ENCODE measurements around the gene RHEX. TPM values are rescaled to one million over a fixed set of nuclear protein-coding genes. Genes with fewer than 3 reads are reported as not detected.
"Not testable (repeated sequence)": the region's sequence is repeated elsewhere in the genome, so short reads cannot be mapped to it uniquely, and the experiment has no call there.

The RHEX gene
- total RNA-seq, 2 donors from 2014 or later = 3.9 TPM; not detected in 1

DNA sequence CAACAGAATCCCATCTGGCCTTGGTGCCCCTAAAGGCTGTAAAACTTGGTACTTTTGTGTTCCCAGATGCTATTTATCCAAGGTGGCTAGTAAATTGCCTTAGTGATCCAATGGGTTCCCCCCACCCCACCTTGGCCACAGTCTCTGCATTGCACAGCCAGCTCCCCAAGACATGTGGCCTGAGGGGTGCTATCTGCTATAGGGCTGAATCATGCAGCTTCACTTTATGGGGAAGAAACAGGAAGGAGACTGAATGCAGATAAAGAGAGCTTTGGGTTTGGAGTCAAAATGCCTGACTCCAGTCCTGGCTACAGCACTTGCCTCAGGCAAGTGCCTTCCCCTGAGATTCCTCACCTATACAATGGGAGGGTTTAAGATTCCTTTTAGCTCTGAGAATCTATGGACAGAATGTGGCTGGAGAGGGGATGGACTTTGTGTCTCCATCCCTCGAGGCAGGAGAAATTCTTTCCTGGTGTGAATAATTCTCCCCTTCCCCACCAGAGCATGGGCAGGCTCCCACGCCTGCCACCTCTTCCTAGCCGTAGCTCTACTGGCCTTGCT is 6.5 kb downstream of the RHEX start:
- Histone ChIP-seq H3K9me3 (no peaks in the 10 kb centered on the region), H3K4me1 (replicated peaks) (no peaks in the 10 kb centered on the region), H3K27me3 (replicated peaks; ENCODE audit: insufficient read depth) (no peaks in the 10 kb centered on the region), H3K27ac (no peak overlapping the region), H3K36me3 (no peaks in the 10 kb centered on the region), H3K4me3 (no peak overlapping the region)
- 80% methylated on average over 3 of the region's 3 CpGs for WGBS
- DNase-seq (ENCODE audit: low spot score) = no peak
- TF ChIP-seq, protein P1, sequence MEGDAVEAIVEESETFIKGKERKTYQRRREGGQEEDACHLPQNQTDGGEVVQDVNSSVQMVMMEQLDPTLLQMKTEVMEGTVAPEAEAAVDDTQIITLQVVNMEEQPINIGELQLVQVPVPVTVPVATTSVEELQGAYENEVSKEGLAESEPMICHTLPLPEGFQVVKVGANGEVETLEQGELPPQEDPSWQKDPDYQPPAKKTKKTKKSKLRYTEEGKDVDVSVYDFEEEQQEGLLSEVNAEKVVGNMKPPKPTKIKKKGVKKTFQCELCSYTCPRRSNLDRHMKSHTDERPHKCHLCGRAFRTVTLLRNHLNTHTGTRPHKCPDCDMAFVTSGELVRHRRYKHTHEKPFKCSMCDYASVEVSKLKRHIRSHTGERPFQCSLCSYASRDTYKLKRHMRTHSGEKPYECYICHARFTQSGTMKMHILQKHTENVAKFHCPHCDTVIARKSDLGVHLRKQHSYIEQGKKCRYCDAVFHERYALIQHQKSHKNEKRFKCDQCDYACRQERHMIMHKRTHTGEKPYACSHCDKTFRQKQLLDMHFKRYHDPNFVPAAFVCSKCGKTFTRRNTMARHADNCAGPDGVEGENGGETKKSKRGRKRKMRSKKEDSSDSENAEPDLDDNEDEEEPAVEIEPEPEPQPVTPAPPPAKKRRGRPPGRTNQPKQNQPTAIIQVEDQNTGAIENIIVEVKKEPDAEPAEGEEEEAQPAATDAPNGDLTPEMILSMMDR (IDR thresholded peaks at IDR 0.05) = no peak
- TF ChIP-seq POLR2A (IDR thresholded peaks at IDR 0.05) (no peak), POLR2AphosphoS5 (IDR thresholded peaks at IDR 0.05) (no peak)
- intact Hi-C loops (cut with DNase I) = no loop called here

DNA sequence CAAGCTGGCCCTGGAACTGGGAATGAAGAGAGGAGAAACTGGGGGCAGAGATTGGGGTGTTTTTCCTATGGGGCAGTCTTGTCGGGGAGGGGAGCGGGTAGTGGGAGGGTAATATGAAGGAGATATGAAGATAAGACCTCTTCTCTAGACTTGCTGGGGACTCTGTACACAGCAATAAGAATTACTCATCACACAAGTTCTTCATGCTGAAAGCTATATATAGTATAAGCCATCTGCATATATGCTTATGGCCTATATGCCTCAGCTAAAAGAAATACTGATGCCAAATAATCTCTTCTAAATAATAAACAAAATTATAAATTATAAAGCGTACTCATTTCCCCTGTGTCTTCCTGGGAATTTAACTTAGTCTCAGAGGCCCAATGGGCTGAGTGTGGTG is 7.9 kb downstream of the RHEX start:
- Histone ChIP-seq H3K36me3 (no peaks in the 10 kb centered on the region), H3K9me3 (no peaks in the 10 kb centered on the region), H3K27ac (no peak overlapping the region), H3K4me1 (replicated peaks) (no peaks in the 10 kb centered on the region), H3K4me3 (no peak overlapping the region), H3K27me3 (replicated peaks; ENCODE audit: insufficient read depth) (no peaks in the 10 kb centered on the region)
- DNase-seq (ENCODE audit: low spot score) = no peak
- intact Hi-C loops (cut with DNase I) = no loop called here
- 94% methylated on average over 3 of the region's 3 CpGs for WGBS
- TF ChIP-seq, protein P1 (IDR thresholded peaks at IDR 0.05) = no peak
- TF ChIP-seq POLR2A (IDR thresholded peaks at IDR 0.05) (no peak), POLR2AphosphoS5 (IDR thresholded peaks at IDR 0.05) (no peak)

DNA sequence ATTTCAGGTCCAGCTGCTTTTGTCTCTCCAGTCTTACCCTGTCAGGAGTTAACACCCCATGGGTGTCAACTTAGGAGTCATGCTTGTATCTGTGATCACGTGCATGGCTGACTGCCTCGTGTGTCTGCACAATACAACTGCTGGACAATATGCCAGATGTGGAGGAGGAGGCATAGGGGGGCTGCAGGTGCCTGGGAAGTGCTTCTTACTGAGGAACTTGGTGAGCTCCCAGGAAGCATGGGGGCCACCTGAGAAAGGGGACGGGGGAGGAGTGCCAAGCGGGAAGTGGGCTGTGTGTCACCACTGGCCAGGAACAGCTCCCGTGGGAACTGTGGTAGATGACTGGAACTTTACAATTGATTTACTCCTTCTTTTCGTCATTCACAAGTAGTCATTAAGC is 9.5 kb downstream of the RHEX start:
- Histone ChIP-seq H3K4me3 (no peak overlapping the region), H3K27ac (no peak overlapping the region), H3K36me3 (no peaks in the 10 kb centered on the region), H3K9me3 (no peaks in the 10 kb centered on the region), H3K4me1 (replicated peaks) (no peaks in the 10 kb centered on the region), H3K27me3 (replicated peaks; ENCODE audit: insufficient read depth) (no peaks in the 10 kb centered on the region)
- TF ChIP-seq, protein P1 (IDR thresholded peaks at IDR 0.05) = no peak
- TF ChIP-seq POLR2A (IDR thresholded peaks at IDR 0.05) (no peak), POLR2AphosphoS5 (IDR thresholded peaks at IDR 0.05) (no peak)
- DNase-seq (ENCODE audit: low spot score) = no peak
- intact Hi-C loops (cut with DNase I) = no loop called here
- 83% methylated on average over 6 of the region's 6 CpGs for WGBS

DNA sequence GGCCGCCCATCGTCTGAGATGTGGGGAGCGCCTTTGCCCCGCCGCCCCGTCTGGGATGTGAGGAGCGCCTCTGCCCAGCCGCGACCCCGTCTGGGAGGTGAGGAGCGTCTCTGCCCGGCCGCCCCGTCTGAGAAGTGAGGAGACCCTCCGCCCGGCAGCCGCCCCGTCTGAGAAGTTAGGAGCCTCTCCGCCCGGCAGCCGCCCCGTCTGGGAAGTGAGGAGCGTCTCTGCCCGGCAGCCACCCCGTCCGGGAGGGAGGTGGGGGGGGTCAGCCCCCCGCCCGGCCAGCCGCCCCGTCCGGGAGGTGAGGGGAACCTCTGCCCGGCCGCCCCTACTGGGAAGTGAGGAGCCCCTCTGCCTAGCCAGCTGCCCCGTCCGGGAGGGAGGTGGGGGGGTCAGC is 11.0 kb downstream of the RHEX start:
- H3K9me3 ChIP-seq; H3K27me3 ChIP-seq (replicated peaks; ENCODE audit: insufficient read depth); H3K4me1 ChIP-seq (replicated peaks); H3K4me3 ChIP-seq; H3K36me3 ChIP-seq; intact Hi-C loops (cut with DNase I); H3K27ac ChIP-seq; DNase-seq (ENCODE audit: low spot score): not testable (repeated sequence)
- WGBS = 96% methylated on average over 21 of the region's 35 CpGs

DNA sequence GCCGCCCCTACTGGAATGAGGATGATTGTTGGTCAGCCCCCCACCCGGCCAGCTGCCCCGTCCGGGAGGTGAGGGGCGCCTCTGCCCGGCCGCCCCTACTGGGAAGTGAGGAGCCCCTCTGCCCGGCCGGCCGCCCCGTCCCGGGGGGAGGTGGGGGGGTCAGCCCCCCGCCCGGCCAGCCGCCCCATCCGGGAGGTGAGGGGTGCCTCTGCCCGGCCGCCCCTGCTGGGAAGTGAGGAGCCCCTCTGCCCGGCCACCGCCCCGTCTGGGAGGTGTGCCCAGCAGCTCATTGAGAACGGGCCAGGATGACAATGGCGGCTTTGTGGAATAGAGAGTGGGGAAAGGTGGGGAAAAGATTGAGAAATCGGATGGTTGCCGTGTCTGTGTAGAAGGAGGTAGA is 11.5 kb downstream of the RHEX start:
- DNase-seq (ENCODE audit: low spot score); H3K4me1 ChIP-seq (replicated peaks); H3K27ac ChIP-seq; H3K9me3 ChIP-seq; H3K4me3 ChIP-seq; H3K27me3 ChIP-seq (replicated peaks; ENCODE audit: insufficient read depth); H3K36me3 ChIP-seq; intact Hi-C loops (cut with DNase I): not testable (repeated sequence)
- 82% methylated on average over 11 of the region's 25 CpGs for WGBS

DNA sequence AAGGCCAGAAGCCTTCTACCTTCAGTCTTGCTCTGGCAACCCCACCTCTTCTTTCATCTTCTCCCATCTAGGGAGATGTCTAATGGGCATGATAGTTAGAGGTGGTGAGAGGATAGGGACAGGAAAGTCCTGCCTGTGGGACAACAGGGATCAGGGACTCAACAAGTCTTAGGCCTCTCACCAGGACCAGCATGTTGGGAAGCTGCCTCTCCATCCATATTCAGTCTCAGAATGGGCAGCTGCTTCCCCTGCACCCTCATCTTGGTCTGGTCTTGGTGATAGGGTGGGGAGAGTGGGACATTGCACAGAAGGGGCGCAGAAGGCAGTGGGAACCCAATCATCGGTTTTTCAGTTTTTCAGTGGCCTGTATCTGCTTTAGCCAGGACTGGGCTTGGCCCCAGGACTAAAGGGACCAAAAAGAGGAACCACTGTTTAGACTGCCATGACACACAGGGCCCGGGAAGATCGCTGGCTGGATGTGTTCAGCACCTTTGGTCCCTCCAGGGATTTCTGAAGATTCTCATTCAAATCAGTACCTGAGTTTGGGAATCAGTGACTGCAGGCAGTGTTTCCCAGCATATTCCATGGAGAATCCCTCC is 12.7 kb downstream of the RHEX start:
- TF ChIP-seq POLR2A (IDR thresholded peaks at IDR 0.05) (no peak), POLR2AphosphoS5 (IDR thresholded peaks at IDR 0.05) (no peak)
- TF ChIP-seq, protein P1 (IDR thresholded peaks at IDR 0.05) = no peak
- WGBS = 98% methylated on average over 4 of the region's 4 CpGs

More for the DNA sequence above, 12.7 kb downstream of the RHEX start:
- no peak for DNase-seq (ENCODE audit: low spot score)
- Histone ChIP-seq H3K9me3 (no peaks in the 10 kb centered on the region), H3K36me3 (no peaks in the 10 kb centered on the region), H3K27ac (no peak overlapping the region), H3K4me1 (replicated peaks) (no peaks in the 10 kb centered on the region), H3K4me3 (no peak overlapping the region), H3K27me3 (replicated peaks; ENCODE audit: insufficient read depth) (no peaks in the 10 kb centered on the region)
- intact Hi-C loops (cut with DNase I) = no loop called here
